GM21717 (cell line): ENCODE measurements around the gene COL23A1.

Experiments used
- ATAC-seq: cut with Tn5 transposase; IDR thresholded peaks from one replicate; pipeline ENCODE4 v1.9.1; 2021; ENCODE audit warnings: mild to moderate bottlenecking, moderate library complexity; ENCODE audit not compliant: unreplicated experiment

COL23A1 gene

GRCh38 chr5:178349075-178349511 lies 241.1 kb downstream of the COL23A1 start:
- ATAC-seq: no peak

GRCh38 chr5:178348356-178349074 lies 241.7 kb downstream of the COL23A1 start:
- ATAC-seq: no peak

DNA sequence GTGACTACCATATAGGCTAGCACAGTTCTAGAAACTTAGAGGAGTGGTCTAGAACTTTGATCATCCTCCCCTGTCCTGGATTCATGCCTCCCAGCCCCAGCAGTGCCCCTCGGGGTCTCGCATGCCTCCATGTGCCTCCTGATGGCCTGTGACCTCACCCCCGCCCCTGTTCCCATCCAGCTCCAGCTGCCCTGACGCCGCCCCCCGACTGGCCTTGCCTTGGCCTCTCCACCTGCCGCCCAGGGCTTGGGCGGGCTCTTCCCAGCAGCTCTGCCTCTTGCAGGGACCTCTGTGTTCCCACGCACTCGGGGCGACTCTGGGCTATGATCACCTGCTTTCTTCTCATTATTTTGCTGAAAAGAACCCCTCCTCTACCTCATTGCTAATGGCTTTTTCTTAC lies 242.2 kb downstream of the COL23A1 start:
- no peak for ATAC-seq

GRCh38 chr5:178346607-178347334 lies 243.4 kb downstream of the COL23A1 start:
- no peak for ATAC-seq

DNA sequence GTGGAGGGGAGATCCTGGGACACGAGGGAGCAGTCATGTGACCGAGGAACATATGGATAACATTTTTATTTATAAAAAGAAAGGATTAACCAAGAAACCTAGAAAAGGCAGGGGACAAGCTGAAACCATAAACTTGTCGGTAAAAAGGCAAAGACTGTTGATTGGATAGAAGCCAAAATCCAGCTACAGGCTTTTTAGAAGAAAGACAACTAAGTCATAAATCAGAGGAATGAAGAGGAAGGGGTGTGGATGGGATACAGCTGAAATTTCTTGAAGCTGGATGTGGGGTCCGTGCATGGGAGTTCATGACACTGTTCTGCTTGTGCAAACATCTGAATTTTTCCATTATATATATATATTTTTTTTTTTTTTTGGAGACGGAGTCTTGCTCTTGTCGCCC lies 246.9 kb downstream of the COL23A1 start:
- no peak for ATAC-seq

- no peak for ATAC-seq
Measured at GRCh38 chr5:178341851-178342140, 248.4 kb downstream of the COL23A1 start.

GRCh38 chr5:178341091-178341850 lies 248.9 kb downstream of the COL23A1 start:
- no peak for ATAC-seq

DNA sequence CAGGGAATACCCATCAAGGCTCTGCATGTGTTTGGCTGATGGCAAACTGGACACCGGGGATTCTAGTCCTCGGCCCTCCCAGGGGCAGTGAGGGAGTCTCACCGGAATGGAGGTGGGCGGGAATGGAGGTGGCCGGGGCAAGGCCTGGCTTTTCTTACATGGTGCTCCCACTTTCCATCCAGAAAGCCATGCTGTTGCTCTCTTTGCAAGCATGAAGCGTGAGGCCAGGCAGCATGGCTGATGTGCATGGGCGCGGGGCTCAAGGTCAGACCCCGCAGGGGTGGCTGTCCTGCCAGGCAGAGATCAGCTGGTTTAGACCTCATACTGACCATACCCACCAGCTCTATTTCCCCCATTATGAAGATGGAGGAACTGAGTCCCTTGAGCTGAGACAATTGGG lies 249.6 kb downstream of the COL23A1 start:
- ATAC-seq: no peak

GRCh38 chr5:178340187-178340586 lies 250.0 kb downstream of the COL23A1 start:
- no peak for ATAC-seq

GRCh38 chr5:178339272-178339671 lies 250.9 kb downstream of the COL23A1 start:
- no peak for ATAC-seq

- no peak for ATAC-seq
Measured at GRCh38 chr5:178338750-178339144, 251.4 kb downstream of the COL23A1 start.

DNA sequence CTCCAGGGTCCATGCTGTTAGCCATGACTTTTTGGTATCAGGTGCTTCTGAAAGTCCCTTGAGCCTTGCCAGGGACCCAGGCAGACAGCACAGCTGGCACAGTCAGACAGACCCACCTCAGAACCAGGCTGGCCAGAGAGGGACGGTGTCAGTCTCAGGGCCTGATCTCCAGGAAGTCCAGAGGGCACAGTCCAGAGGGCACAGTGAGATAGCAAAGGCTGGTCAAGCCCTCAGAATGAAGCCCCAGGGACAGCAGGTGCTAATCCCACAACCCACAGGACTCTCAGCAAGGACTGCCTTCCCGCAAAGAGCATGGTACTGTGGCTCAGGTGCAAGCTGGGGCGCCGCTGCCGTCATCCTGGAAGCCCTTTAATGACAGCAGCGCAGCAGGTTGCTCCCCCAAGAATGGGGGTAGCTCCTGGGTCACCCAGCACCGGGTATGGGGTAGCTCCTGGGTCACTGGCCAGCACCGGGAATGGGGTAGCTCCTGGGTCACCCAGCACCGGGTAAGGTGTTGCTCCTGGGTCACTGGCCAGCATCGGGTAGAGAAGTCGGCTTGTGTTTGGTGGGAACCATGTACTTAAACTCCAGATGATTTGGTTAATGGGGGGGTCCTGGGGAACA lies 252.0 kb downstream of the COL23A1 start:
- ATAC-seq: no peak

DNA sequence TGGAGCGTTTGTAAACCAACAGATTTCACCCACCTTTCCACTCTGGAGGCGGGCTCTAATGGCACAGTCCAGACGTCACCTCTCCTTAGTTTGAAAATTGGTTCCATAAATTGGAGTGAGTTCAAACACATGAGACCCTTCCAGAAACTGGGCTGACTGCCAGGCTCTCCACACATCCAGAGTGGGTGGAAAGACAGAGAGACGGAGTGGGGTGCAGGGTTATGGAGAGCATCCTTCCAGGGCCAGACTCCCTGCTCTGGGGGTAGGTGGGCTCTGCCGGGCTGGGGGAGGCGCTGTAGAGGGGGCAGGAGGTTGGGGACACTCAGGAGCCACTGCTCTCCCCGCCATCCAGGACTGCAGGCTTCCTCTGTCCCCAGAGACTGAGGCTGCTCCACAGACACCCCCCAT lies 252.9 kb downstream of the COL23A1 start:
- ATAC-seq: no peak

DNA sequence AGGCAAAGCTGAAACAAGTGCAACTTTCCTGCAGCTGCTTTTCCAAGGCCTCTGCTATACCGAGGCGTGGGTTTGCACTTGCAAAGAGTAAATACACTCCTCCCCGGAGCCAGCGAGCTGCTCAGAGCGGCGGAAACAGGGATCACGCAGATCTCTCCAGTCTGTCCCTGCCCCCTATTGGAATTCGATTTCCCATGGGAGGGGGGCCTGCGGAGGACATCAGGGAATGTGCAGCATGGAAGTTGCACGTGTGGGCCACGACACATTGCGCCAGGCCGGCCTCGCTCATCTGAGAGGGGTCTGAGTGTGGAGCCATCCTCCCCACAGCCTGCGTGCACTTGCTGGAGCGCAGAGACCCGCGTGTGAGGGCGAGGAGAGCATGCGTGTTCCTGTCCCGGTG lies 253.3 kb downstream of the COL23A1 start:
- no peak for ATAC-seq

DNA sequence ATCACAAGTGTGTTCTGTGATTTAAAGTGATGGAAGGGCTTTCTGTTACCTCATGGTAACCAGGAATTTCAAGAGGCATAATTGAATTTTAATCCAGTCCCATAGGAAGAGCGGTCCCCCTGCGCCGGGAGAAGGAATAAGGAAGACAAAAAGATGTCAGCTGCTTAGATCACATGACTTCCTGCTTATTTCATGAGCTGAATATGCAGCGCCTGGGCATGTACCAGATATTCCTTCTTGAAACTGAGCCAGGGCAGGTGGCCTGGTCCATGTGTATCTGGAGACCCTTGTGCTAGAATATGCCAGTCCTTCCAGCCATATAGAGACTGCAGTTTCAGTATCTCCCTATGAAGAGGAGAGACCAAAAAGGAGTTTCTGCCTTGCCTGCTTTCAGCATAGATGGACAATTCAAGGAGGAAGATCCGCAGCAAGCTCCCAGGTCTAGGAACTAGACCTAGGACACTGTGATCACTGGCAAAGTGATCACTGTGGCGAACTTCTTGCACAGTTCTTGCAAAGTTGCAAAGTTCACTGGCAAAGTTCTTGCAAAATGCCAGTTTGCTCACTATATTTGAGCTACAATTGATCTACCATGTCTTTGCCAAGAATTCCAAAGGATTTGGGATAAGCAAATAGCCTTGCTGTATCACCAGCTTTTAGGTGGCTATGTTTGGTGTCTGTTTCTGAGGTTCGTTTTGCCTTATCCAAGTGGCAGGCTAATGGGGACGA lies 254.7 kb downstream of the COL23A1 start:
- no peak for ATAC-seq

DNA sequence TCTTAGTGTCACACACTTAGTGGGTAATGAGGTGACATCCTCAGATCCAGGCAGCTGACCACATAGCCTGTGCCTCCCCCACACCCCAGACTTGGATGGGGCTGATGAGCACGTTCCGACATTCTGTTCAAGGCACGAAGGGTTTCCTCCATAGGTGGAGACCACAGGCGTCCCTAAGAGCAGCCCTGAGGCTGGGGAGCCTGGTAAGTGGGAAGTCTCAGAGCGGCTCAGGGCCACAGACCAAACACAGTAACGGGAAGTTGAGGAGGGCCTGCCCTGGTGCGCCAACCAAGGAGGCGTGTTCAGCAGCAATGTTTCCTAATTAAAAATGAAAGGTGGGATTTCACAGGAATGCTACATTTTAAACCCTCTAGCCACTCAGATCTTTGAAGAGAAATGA lies 255.3 kb downstream of the COL23A1 start:
- no peak for ATAC-seq

GRCh38 chr5:178333821-178334481 lies 256.2 kb downstream of the COL23A1 start:
- no peak for ATAC-seq

- ATAC-seq: no peak
Measured at GRCh38 chr5:178332210-178332641, 258.0 kb downstream of the COL23A1 start.

GRCh38 chr5:178331491-178331996 lies 258.6 kb downstream of the COL23A1 start:
- ATAC-seq: no peak

DNA sequence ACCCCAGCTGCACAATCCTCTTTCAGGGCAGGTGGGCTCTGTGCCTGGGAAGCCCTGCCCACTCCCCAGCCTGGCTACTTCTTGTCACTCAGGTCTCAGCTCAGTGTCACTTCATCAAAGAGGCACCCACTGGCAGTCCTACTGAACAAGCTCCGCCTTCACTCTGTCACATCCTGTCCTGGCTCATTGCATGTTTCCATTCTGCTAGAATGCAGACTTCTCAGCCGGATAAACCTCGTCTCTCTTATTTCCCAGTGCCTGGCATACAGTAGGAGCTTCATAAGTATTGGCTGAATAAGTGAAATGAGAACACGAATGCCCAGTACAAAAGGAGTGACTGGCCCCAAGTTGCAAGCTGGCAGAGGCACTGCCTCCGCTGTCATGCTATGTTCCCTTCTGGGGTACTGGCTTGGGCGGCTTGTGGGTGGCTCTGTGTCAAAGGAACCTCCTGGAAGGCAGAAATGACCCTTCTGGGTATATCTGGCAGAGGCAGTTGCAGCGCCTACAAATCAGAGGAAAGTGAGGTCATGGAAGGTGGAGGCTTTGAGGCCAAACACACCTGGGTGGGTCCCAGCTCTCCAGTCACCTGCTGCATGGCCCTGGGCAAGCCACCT lies 259.3 kb downstream of the COL23A1 start:
- ATAC-seq: no peak
